ENCODE results near the gene TPSD1. TPM values are rescaled to one million over a fixed set of nuclear protein-coding genes. Genes with fewer than 3 reads are reported as not detected.

The TPSD1 gene
- total RNA-seq, 1 donor from 2014 or later, result not detected

DNA sequence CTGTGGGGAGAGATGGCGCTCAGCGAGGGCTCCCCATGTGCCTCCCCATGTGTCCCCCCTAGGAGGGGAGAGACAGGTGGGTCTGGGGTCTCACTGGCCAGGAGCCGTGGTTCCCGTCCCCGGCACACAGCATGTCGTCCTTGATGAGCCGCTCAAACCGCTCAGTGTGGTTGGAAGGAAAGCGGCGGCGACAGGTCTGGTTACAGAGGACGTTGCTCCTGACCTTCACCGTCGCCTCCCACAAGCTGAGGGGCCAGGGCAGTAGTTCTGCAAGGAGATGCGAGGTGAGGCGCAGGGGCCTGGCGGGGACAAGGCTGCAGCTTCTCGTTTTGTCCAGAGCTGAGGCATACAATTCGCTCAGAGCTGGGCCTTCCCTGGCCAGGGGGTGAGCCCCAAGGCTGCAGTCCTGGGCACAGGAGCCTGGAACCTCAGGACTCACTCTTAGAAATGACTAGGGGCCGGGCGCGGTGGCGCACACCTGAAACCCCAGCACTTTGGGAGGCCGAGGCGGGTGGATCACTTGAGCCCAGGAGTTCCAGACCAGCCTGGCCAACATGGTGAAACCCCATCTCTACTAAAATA, 30.7 kb downstream of the TPSD1 start:
- Histone ChIP-seq H3K9me3 (ENCODE audit: insufficient read depth, low read depth, low read length) (no peaks in the 10 kb centered on the region), H3K79me2 (ENCODE audit: insufficient read depth, low read length) (no peaks in the 10 kb centered on the region), H3K27me3 (ENCODE audit: insufficient read depth, low read length) (peaks cover 27% of the 10 kb centered on the region), H3K4me1 (ENCODE audit: insufficient read depth, low read length) (no peaks in the 10 kb centered on the region), H3K4me2 (ENCODE audit: low read length) (no peak overlapping the region), H3K27ac (ENCODE audit: low read depth, low read length) (no peak overlapping the region), H2AFZ (ENCODE audit: low read depth, low read length) (no peak overlapping the region), H3K9ac (ENCODE audit: low read length) (no peak overlapping the region), H4K20me1 (ENCODE audit: insufficient read depth, low read length) (no peaks in the 10 kb centered on the region), H3K36me3 (ENCODE audit: insufficient read depth, low read length) (no peaks in the 10 kb centered on the region), H3K4me3 (ENCODE audit: insufficient read depth, low read depth, low read length) (no peak overlapping the region)
- DNase-seq (ENCODE audit: low read depth), result no peak
- no peaks in the 10 kb centered on the region for H3K9me3 Mint-ChIP-seq (ENCODE audit: unreplicated experiment)
- no peaks in the 10 kb centered on the region for H3K36me3 Mint-ChIP-seq (ENCODE audit: low read depth, unreplicated experiment)
- TF ChIP-seq, protein P1, sequence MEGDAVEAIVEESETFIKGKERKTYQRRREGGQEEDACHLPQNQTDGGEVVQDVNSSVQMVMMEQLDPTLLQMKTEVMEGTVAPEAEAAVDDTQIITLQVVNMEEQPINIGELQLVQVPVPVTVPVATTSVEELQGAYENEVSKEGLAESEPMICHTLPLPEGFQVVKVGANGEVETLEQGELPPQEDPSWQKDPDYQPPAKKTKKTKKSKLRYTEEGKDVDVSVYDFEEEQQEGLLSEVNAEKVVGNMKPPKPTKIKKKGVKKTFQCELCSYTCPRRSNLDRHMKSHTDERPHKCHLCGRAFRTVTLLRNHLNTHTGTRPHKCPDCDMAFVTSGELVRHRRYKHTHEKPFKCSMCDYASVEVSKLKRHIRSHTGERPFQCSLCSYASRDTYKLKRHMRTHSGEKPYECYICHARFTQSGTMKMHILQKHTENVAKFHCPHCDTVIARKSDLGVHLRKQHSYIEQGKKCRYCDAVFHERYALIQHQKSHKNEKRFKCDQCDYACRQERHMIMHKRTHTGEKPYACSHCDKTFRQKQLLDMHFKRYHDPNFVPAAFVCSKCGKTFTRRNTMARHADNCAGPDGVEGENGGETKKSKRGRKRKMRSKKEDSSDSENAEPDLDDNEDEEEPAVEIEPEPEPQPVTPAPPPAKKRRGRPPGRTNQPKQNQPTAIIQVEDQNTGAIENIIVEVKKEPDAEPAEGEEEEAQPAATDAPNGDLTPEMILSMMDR (IDR thresholded peaks at IDR 0.05; ENCODE audit: insufficient read depth, low read depth, low read length), result no peak
- peak; percentile 48 for TF ChIP-seq EZH2 (IDR thresholded peaks at IDR 0.05; ENCODE audit: insufficient read depth, low read length)
- H3K27me3 Mint-ChIP-seq (ENCODE audit: low read depth, unreplicated experiment), result peaks cover 44% of the 10 kb centered on the region
- no peak for FAIRE-seq
- H3K4me3 Mint-ChIP-seq (ENCODE audit: unreplicated experiment), result no peak overlapping the region
- no peak overlapping the region for H3K27ac Mint-ChIP-seq (ENCODE audit: unreplicated experiment)
- peaks cover 2% of the 10 kb centered on the region for H3K4me1 Mint-ChIP-seq (ENCODE audit: low read depth, unreplicated experiment)

DNA sequence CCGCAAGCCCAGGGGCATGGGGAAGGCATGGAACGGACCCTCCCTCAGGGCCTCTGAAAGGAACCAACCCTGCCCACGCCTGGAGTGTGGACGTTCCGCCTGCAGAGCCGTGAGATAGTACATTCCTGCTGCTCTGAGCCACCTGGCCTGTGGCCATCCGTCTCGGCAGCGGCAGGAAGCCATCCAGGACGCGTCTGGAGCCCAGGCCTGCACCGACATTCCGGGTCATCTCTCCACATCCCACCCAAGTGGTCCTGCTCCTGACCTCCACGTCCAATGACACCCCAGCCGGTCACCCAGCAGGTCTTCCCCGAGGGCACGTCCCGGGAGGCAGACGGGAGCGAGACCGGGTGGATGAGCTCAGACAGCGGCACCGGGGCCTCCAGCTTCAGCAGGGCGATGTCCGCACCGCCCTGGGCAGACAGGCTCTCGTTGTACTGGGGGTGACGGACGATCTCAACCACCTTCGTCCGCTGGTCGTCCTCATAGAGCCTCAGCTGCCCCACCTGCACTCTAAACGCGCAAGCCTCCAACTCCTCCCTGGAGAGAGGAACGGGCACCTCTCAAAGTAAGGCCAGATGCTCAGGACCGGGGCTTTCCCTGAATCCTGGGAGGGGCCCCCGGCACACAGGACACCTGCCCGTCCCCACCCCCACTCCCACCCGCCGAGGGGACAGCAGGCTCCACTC, 32.3 kb downstream of the TPSD1 start:
- peaks cover 41% of the 10 kb centered on the region for H3K27me3 Mint-ChIP-seq (ENCODE audit: low read depth, unreplicated experiment)
- Histone ChIP-seq H3K9me3 (ENCODE audit: insufficient read depth, low read depth, low read length) (no peaks in the 10 kb centered on the region), H3K27me3 (ENCODE audit: insufficient read depth, low read length) (peaks cover 27% of the 10 kb centered on the region), H2AFZ (ENCODE audit: low read depth, low read length) (no peak overlapping the region), H4K20me1 (ENCODE audit: insufficient read depth, low read length) (no peaks in the 10 kb centered on the region), H3K4me2 (ENCODE audit: low read length) (no peak overlapping the region), H3K9ac (ENCODE audit: low read length) (no peak overlapping the region), H3K4me3 (ENCODE audit: insufficient read depth, low read depth, low read length) (no peak overlapping the region), H3K36me3 (ENCODE audit: insufficient read depth, low read length) (no peaks in the 10 kb centered on the region), H3K27ac (ENCODE audit: low read depth, low read length) (no peak overlapping the region), H3K79me2 (ENCODE audit: insufficient read depth, low read length) (no peaks in the 10 kb centered on the region), H3K4me1 (ENCODE audit: insufficient read depth, low read length) (no peaks in the 10 kb centered on the region)
- no peak overlapping the region for H3K4me3 Mint-ChIP-seq (ENCODE audit: unreplicated experiment)
- FAIRE-seq (no peak), DNase-seq (ENCODE audit: low read depth) (no peak)
- H3K9me3 Mint-ChIP-seq (ENCODE audit: unreplicated experiment), result peaks cover 2% of the 10 kb centered on the region
- no peaks in the 10 kb centered on the region for H3K36me3 Mint-ChIP-seq (ENCODE audit: low read depth, unreplicated experiment)
- H3K4me1 Mint-ChIP-seq (ENCODE audit: low read depth, unreplicated experiment), result peaks cover 2% of the 10 kb centered on the region
- H3K27ac Mint-ChIP-seq (ENCODE audit: unreplicated experiment), result peak overlapping the region; percentile 18
- TF ChIP-seq, protein P1 (IDR thresholded peaks at IDR 0.05; ENCODE audit: insufficient read depth, low read depth, low read length), result no peak
- no peak for TF ChIP-seq EZH2 (IDR thresholded peaks at IDR 0.05; ENCODE audit: insufficient read depth, low read length)

Data from astrocyte (in vitro differentiated cells and primary cell).